HepG2 (cell line): ENCODE measurements around the gene GPR42. TPM values are rescaled to one million over a fixed set of nuclear protein-coding genes. Genes with fewer than 3 reads are reported as not detected.

Experiments used
- BORCS8-MEF2B ChIP-seq: sonication (generic); formaldehyde crosslinking; IDR thresholded peaks from 2 replicates; pipeline ENCODE4 v1.8.0; 2022; ENCODE audit warnings: mild to moderate bottlenecking, missing genetic modification reagents
- CCAR2 ChIP-seq: fragments of 200-400 bp; formaldehyde crosslinking; optimal IDR thresholded peaks from 2 replicates; pipeline ENCODE3; 2018; ENCODE audit warnings: low read depth, mild to moderate bottlenecking, low read length, moderate library complexity
- FOXP1 ChIP-seq, 2 experiments: fragments of 450-650 bp in 1 of 2; IDR thresholded peaks; 2 replicates each; pipeline ENCODE4 v1.6.1; 2017 to 2018; ENCODE audit warnings: antibody characterized with exemption in 1 of 2
- GATAD2A ChIP-seq: IDR thresholded peaks from 2 replicates; pipeline ENCODE4 v1.6.1; 2016
- MTF2 ChIP-seq: sonication (generic); formaldehyde crosslinking; IDR thresholded peaks from 2 replicates; pipeline ENCODE4 v1.5.0; 2020; ENCODE audit warnings: missing genetic modification reagents, borderline replicate concordance
- PHF20 ChIP-seq: sonication (generic); formaldehyde crosslinking; IDR thresholded peaks from 2 replicates; pipeline ENCODE4 v1.5.0; 2020; ENCODE audit warnings: mild to moderate bottlenecking, missing genetic modification reagents
- RAD21 ChIP-seq: fragments of 450-650 bp; formaldehyde crosslinking; IDR thresholded peaks from 2 replicates; pipeline ENCODE4 v1.5.0; 2020; ENCODE audit warnings: mild to moderate bottlenecking
- SOX6 ChIP-seq, 2 experiments: fragments of 450-650 bp in 1 of 2; sonication (generic) in 1 of 2; formaldehyde crosslinking in 1 of 2; IDR thresholded peaks; 2 replicates each; pipeline versions ENCODE4 v1.4.0 to v1.6.1; 2017 to 2020; ENCODE audit warnings: antibody characterized with exemption in 1 of 2, mild to moderate bottlenecking in 1 of 2, missing genetic modification reagents in 1 of 2
- TOE1 ChIP-seq: sonication (generic); formaldehyde crosslinking; IDR thresholded peaks from 2 replicates; pipeline ENCODE4 v1.4.0; 2020; ENCODE audit warnings: mild to moderate bottlenecking, missing genetic modification reagents
- WIZ ChIP-seq: sonication (generic); formaldehyde crosslinking; IDR thresholded peaks from 2 replicates; pipeline ENCODE4 v1.5.1; 2020; ENCODE audit warnings: mild to moderate bottlenecking, missing genetic modification reagents
- ZNF33A ChIP-seq: sonication (generic); formaldehyde crosslinking; IDR thresholded peaks from 2 replicates; pipeline ENCODE4 v1.5.1; 2020; ENCODE audit warnings: missing genetic modification reagents, mild to moderate bottlenecking, moderate library complexity, borderline replicate concordance
- ZNF501 ChIP-seq: sonication (generic); formaldehyde crosslinking; IDR thresholded peaks from 2 replicates; pipeline ENCODE4 v1.5.1; 2020; ENCODE audit warnings: mild to moderate bottlenecking, moderate library complexity, missing genetic modification reagents
- ZNF530 ChIP-seq: sonication (generic); formaldehyde crosslinking; IDR thresholded peaks from 2 replicates; pipeline ENCODE4 v1.5.0; 2020; ENCODE audit warnings: low read depth, mild to moderate bottlenecking, missing genetic modification reagents
- ZUFSP ChIP-seq: sonication (generic); formaldehyde crosslinking; IDR thresholded peaks from 2 replicates; pipeline ENCODE4 v1.9.0; 2021; ENCODE audit warnings: missing genetic modification reagents, mild to moderate bottlenecking, borderline replicate concordance
- polyA plus RNA-seq, 8 experiments: library from polyadenylated mRNA; depleted of rRNA in 3 of 8; stranded (reverse) in 7 of 8; unstranded in 1 of 8; fragments of >200 nt; fragmentation: Illumina TruSeq in 4 of 8; extraction: Trizol in 4 of 8; gene quantifications; 2 replicates each; pipeline versions ENCODE4 v1.2.1 to v1.2.3, GENCODE V29; 2011 to 2016; ENCODE audit warnings: low read depth in 4 of 8, missing spikeins in 1 of 8, mixed read lengths in 1 of 8; ENCODE audit not compliant: insufficient read depth in 1 of 8
- total RNA-seq, 5 experiments: library from RNA; depleted of rRNA; stranded (reverse); fragments of >200 nt; fragmentation: Illumina TruSeq; extraction: Trizol; gene quantifications; 2 replicates each; pipeline ENCODE4 v1.2.3, GENCODE V29; 2016; ENCODE audit warnings: low read depth in 1 of 5
- TF ChIP-seq, protein P1 (sequence below): sonication (generic); formaldehyde crosslinking; IDR thresholded peaks from 2 replicates; pipeline ENCODE4 v1.4.0; 2020; ENCODE audit warnings: mild to moderate bottlenecking, missing genetic modification reagents, borderline replicate concordance
- TF ChIP-seq, protein P2 (sequence below): sonication (generic); formaldehyde crosslinking; IDR thresholded peaks from 2 replicates; pipeline ENCODE4 v1.5.0; 2020; ENCODE audit warnings: missing genetic modification reagents, mild to moderate bottlenecking, borderline replicate concordance

Gene GPR42
- total and polyA plus RNA-seq, 2 of the 13 experiments (the other 11 are each of a cell fraction or from before 2014, with no cell fraction given): not detected

DNA sequence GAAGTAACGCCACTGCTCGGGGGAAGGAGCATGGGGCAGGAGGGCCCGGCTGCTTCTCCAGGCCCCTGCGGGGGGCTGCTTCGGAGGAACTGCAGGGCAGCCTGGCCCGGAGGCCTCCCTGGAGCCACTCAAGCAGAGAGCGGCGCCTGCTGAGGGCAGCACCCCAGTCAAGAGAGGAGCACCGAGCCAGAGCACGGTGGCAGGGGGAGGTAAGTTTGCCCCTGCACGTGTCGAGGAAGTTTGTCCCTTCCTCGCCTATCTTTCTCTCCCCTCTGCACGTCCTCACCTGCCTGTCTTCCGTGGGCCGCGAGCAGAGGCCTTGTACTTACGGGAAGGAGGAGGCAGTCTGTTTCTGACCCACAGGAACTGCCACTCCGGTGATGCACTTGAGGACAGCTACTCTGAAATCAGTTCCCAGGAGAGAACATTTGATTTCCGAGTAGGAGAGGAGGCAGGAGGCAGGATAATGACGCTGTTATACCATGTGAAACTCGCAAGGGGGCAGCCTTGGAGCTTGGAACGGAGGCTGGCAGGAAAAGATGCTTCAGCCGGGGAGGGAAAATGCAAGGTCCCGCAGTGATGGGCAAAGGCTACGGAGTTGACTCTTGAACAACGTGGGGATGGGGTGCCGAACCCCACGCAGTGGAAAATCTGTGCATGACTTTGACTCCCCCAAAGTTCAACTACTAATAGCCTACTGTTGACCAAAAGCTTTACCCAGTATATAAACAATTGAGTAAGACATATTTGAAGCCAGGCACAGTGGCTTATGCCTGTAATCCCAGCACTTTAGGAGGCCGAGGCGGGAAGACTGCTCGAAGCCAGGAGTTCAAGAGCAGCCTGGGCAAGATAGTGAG is 18.2 kb upstream of the GPR42 start (continued):
- TF ChIP-seq ZNF33A (CRISPR knock-in tag) (no peak), ZNF530 (no peak), WIZ (CRISPR knock-in tag) (peak; percentile 70; the same call in 1 of the 2 replicates), MTF2 (no peak), RAD21 (CRISPR knock-in tag) (peak; percentile 94), GATAD2A (CRISPR knock-in tag) (0 out of 2 replicates have a peak, but pooled peaks have one; percentile 41), PHF20 (no peak), ZNF501 (peak; percentile 19; the same call in 1 of the 2 replicates), ZUFSP (CRISPR knock-in tag) (no peak), CCAR2 (no peak), SOX6 (IDR thresholded peaks at IDR 0.05) (no peak), SOX6 (CRISPR knock-in tag; IDR thresholded peaks at IDR 0.05) (peak; percentile 27; the same call in 1 of the 2 replicates), FOXP1 (IDR thresholded peaks at IDR 0.05) (no peak), FOXP1 (CRISPR knock-in tag; IDR thresholded peaks at IDR 0.05) (no peak), TOE1 (CRISPR knock-in tag) (no peak), BORCS8-MEF2B (CRISPR knock-in tag) (peak; percentile 48; the same call in 1 of the 2 replicates)
- TF ChIP-seq, protein P1, sequence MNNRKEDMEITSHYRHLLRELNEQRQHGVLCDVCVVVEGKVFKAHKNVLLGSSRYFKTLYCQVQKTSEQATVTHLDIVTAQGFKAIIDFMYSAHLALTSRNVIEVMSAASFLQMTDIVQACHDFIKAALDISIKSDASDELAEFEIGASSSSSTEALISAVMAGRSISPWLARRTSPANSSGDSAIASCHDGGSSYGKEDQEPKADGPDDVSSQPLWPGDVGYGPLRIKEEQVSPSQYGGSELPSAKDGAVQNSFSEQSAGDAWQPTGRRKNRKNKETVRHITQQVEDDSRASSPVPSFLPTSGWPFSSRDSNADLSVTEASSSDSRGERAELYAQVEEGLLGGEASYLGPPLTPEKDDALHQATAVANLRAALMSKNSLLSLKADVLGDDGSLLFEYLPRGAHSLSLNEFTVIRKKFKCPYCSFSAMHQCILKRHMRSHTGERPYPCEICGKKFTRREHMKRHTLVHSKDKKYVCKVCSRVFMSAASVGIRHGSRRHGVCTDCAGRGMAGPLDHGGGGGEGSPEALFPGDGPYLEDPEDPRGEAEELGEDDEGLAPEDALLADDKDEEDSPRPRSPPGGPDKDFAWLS (CRISPR knock-in tag): no peak
- TF ChIP-seq, protein P2, sequence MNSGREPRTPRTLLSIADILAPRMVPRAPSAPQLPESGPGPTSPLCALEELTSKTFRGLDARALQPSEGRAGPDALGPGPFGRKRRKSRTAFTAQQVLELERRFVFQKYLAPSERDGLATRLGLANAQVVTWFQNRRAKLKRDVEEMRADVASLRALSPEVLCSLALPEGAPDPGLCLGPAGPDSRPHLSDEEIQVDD (CRISPR knock-in tag): no peak
